ENCODE measurements around the gene ZNF605. TPM values are rescaled to one million over a fixed set of nuclear protein-coding genes. Genes with fewer than 3 reads are reported as not detected.
A peak's percentile ranks its signal among the peaks of the same experiment; 100 is the strongest.
"Not testable (repeated sequence)": the region's sequence is repeated elsewhere in the genome, so short reads cannot be mapped to it uniquely, and the experiment has no call there.

ZNF605 gene
- 10 to 100 TPM; 15.7 to 30.3 (median 23.7) TPM for polyA plus RNA-seq (ENCODE audit: insufficient read depth in 1 of 5, insufficient read length in 5 of 5, low replicate concordance in 1 of 5)
- long read RNA-seq, donor 1, partial matches to known transcripts = 0 of 12 reads
- long read RNA-seq, donor 1, other reads (novel, unspliced or antisense) = 9 of 12 reads
- long read RNA-seq, donor 2, full-length matches to known transcripts = 3 of 3 reads
- long read RNA-seq, donor 2, partial matches to known transcripts = 0 of 3 reads
- long read RNA-seq, donor 2, other reads (novel, unspliced or antisense) = 0 of 3 reads
- long read RNA-seq, donor 3, partial matches to known transcripts = 0 of 1 reads
- long read RNA-seq, donor 3, other reads (novel, unspliced or antisense) = 0 of 1 reads
- long read RNA-seq, donor 4, partial matches to known transcripts = 0 of 2 reads
- long read RNA-seq, donor 4, other reads (novel, unspliced or antisense) = 0 of 2 reads
- long read RNA-seq, donor 5, full-length matches to known transcripts = 5 of 58 reads
- long read RNA-seq, donor 5, partial matches to known transcripts = 48 of 58 reads
- long read RNA-seq, donor 5, other reads (novel, unspliced or antisense) = 5 of 58 reads
- long read RNA-seq, donor 6, transcript ZNF605-201 (4 exons, 838 nt) = major isoform, 5 of 62 reads
- long read RNA-seq, donor 6, partial matches to known transcripts = 51 of 62 reads
- long read RNA-seq, donor 6, other reads (novel, unspliced or antisense) = 5 of 62 reads
- long read RNA-seq, donor 7, partial matches to known transcripts = 65 of 67 reads
- long read RNA-seq, donor 7, other reads (novel, unspliced or antisense) = 0 of 67 reads
- long read RNA-seq, donor 8, partial matches to known transcripts = 19 of 22 reads
- long read RNA-seq, donor 8, other reads (novel, unspliced or antisense) = 0 of 22 reads

DNA sequence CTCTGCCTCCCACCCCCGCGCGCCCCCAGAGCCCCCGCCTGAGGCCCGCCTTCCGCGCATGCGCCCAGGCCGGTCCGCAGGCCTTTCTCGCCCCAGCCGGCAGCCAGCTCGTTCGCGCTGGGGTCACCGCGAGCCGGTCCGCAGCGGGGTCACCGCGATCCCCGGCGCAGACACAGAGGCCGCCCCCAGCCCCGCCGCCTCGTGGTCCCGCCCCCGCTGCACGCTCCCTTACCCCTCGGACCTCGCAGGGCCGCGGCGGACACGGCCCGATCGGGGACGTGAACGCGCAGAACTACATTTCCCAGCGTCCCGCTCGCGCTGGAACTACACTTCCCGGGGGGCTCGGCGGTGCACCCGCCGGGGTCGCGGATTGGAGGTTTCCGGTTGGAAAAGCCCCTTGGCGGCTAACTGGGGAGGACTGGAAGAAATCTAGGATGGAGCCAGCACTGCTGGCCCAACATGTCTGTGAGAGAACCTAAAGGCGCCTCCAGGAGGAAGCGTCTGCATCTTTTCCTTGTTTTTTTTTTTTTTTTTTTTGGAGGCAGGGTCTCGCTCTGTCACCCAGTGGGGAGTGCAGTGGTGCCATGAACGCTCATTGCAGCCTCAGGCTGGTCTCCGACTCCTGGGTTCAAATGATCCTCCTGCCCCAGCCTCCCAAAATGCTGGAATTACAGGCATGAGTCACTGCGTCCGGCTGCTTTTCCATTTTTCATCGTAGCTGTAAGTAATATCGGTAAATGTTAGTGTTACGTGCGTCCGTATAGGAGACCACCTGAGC is at the start of gene ZNF605:
Gene ZNF605 (minus strand): TSS at position 296 of the 778 bp plus-strand sequence. CDS start 10,671 bp downstream, outside the sequence.
- peak; percentile 89 to 91 for DNase-seq

DNA sequence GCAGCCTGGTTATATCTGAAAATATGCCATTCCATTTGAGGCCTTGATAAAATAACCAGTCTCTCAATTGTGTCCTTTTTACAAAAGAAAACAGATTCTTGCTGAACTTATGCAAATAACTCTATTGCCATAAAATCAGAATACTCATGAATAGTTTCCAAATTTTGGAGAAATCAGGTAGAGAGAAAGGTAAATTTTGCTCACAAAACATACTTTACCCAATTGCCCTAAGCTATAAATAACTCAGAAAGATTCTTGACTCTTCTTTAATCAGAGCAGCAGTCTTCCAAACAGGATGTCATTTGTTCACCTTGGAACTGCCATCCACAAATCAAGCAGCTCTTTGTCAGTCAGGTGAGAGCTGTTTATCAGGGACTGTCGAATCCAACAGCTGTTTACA is 42.6 kb upstream of the ZNF605 start:
- DNase-seq = no peak

DNA sequence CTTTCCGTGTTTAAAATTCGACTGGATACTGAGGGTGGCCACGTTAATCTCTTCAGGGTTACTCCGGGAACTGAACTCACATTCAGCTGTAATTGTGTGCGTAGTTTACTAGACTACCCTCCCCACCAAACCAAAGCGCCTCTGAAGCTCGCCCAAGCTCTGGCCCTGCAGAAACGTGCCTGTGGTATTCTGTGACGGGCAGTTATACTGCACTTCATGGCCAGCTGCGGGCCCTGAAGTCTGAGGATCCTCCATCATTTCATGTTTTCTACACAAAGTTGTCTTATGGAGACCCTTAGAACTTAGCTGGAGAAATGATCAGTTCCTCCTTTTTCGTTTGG is 30.7 kb upstream of the ZNF605 start:
- DNase-seq = no peak

DNA sequence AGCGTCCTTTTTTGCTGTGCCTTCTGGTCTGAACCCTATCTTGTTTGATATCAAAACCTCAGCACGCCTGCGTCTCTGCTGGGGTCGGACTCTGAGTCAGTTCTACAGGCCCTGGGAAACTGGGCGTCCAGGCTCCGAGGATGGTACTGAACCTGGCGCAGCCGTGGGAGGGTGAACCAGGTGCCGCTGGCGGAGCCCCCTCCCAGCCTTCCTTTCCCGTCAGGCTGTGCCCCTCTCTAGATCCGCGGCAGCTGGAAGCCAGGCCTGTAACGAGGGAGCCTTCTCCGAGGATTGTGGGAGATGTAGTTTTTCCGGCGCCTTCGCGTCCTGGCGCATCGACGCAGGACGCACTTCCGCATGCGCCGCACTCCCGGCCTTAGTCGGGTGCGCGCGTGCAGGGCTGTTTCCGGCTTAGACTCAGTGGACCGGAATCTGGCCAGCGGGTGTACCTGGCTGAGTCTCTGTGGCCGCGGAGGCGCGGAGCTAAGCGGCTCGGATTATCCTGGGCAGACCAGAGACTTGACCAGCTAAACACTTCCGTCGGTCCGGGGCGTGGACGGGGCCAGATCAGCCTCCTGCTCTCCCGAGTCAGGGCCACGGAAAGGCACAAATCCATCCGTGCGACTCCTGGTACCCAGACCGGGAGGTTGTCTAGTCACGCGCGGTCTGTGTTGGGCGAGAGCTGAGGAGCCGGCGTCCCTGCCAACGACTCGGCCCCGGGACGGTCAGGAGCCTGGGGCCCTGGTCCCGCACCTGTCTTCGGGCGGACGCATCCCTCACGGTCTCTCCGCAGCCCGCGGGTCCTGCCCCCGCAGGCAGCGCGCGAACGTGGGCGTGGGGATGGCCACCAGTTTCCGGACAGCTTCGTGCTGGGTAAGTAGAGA is 30.1 kb upstream of the ZNF605 start, which contains the start of gene ZNF26:
Gene ZNF26 (plus strand): TSS at position 367 of the 884 bp plus-strand sequence. CDS start 474 bp downstream, at position 841.
- DNase-seq = peak; percentile 92 to 93

DNA sequence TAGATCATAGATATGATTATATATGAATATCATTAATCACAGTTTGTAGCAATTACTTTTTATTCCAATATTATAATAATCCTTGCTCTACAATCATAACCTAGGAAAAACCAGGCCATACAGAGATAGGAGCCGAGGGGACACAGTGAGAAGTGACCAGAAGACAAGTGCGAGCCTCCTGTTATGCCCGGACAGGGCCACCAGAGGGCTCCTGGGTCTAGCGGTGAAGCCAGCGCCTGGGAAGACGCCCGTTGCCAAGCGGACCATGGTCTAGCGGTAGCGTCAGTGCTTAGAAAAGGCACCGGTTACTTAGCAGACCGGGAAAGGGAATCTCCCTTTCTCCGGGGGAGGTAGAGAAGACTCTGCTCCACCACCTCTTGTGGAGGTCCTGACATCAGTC is 20.8 kb upstream of the ZNF605 start:
- DNase-seq = not testable (repeated sequence)

DNA sequence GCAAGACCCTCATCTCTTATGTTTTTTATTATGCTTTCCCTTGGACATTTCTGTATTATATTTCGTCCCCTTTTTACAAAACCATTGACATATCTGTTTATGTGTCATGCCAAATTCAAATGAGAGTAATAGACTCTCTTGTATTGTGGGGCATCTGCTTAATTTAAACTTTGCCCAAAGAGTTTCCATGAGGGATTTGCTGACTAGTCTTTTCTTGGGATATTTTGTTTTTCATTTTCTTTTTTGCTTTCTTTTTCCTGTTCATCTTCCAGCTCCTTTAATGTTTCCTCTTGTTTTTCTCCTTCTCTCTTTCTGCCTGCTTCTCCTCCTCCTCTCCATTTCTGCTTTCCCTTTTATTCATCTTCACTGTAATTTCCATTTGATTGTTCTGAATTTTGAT is 16.3 kb upstream of the ZNF605 start:
- no peak for DNase-seq

DNA sequence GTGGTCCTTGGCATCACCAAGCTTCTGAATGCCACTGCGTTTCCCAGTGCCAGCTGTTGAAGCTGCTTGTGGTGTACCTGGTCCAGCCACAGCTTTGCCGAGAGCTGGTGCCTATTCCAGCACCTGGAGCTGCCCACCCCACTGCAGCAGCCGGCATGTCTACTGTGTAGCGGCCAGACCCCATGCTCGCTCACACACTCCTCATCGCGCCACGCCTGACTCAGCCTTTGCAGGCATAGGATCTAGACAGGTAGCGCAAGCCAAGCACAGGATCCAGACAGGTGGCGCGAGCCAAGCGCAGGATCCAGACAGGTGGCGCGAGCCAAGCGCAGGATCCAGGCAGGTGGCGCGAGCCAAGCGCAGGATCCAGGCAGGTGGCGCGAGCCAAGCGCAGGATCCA is 11.6 kb upstream of the ZNF605 start:
- no peak for DNase-seq

DNA sequence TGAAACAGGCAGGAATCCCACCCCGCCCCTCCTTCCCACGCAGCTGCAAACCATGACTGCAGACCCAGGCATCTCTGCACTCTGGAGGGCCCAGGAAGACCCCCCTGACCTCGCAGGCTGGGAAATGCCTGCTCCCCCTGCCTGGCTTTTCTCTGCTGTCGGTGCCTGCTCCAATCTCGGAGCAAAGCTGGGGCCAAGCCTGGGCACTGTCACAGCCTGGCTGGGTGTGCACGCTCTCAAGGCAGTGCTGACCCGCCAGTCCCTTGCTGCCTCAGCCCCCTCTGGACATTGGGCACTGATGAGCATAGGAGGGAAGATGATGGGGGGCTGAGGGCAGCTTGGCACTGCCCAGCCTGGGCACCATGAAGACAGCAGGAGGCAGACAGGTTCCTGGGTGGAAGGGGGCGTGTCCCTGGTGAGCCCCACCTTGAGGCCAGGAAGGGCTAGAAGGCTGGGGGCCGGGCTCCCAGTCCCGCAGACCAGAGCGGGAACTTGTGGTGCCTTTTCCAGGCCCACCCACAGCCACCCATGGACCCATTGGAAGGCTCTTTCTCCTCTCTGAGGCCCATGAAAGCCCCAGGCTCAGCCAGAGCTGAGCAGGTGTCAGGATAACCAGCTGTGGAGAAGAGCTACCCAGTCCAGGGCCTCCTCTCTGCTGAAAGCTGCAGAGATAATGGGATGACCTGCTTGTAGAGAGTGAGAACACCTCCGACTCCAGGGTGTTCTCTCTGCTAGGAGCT is 10.7 kb upstream of the ZNF605 start:
- DNase-seq = no peak

DNA sequence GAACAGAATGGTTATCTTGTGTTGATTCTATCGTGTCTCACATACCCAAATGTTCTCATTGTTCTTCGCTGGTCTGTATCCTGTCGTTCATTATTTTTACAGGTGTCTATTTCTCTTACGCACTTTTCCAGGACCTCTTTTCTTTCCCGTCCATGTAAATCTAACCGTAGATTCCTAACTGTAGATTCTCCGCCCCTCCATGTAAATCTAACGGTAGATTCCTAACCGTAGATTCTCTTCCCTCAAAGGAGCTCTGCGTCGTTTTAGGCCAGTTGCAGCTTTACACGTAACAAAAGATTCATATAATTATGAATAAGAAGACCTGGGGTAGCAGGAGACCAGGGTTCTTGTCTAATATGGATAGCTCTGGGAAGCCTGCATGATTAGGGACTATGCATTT is 9.7 kb upstream of the ZNF605 start:
- no peak for DNase-seq

DNA sequence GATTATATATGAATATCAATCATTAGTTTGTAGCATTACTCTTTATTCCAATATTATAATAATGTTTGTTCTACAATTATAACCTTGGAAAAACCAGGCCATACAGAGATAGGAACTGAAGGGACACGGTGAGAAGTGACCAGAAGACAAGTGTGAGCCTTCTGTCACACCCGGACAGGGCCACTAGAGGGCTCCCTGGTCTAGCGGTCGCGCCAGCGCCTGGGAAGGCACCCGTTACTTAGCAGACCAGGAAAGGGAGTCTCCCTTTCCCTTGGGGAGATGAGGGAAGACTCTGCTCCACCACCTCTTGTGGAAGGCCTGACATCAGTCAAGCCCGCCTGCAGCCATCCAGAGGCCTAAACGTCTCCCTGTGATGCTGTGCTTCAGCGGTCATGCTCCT is 7.8 kb upstream of the ZNF605 start:
- DNase-seq = not testable (repeated sequence)

DNA sequence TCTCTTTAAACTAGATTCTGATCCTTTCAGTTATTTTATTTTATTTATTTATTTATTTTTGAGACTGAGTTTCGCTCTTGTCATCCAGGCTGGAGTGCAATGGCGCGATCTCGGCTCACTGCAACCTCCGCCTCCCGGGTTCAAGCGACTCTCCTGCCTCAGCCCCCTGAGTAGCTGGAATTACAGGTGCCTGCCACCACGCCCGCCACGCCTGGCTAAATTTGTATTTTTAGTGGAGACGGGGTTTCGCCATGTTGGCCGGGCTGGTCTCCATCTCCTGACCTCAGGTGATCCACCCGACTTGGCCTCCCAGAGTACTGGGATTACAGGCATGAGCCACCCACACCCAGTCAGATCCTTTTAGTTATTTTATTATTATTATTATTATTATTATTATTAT is 5.7 kb upstream of the ZNF605 start:
- not testable (repeated sequence) for DNase-seq

DNA sequence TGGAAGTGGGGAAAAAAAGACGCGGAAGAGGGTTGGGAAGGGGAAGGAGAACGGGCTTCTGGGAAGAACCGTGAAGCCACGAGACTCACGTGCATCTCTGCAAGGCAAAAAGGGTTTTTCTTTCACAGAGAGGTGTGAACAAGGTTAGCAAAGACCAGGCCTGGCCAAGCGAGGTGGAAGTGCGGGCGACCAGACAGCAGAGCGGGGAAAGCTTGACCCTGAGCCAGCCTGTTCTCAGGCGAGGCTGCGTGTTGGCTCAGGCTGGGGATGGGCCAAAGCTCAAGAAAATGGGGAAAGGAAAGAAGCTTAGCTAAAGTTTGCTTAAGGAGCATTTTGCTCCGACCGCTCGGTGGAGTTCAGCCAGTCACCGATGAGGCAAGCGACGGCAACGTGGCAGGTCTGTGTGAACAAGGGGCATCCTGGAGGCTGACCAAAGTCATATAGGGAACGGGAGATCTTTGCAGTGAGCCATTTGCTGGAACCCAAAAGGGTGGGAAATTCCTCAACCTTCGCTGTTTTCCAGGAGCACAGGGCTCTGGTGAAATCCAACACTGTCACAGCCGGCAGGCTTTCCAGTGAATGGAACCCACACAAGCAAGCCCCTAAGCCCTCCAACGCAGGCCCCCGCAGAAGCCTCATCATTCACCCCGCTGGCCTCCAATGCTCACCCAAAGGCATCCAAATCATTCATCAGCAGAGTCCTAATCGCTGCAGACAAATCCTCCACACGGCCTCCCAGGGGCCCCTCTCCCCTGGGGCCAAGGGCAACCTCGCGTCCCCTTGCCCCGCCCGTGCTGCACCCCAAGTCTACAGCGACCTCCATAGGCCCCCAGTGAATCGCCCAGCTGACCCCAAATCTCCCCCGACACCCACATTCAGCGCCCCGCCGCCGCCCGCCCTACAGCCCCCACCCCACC is 754 bp downstream of the ZNF605 start:
- peak; percentile 65 to 66 for DNase-seq

DNA sequence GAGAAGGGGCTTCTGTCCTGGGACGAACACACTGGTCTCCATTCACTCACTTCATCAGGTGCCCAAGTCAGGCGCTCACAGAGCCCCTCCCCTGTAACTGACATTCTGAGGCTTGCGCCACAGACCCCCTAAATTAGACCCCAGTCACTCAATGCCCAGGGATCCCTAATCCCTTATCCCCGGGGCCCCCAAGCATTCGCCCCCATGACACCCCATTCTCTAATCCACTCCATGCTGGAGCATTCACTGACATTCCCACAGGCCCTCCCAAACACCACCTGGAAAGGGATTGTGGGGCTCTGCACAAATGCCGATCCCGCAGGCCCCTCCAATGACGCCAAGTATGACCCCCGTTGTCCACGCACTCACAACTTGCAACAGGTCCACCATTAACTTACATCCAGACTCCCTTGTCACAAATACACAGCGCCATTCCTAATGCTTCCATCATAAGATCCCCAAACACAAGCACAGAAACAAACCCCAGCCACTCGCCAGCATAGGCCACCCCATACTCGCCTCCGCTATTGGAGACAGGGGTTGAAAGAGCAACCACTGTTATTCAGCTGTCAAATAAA is 1.5 kb downstream of the ZNF605 start:
- no peak for DNase-seq

DNA sequence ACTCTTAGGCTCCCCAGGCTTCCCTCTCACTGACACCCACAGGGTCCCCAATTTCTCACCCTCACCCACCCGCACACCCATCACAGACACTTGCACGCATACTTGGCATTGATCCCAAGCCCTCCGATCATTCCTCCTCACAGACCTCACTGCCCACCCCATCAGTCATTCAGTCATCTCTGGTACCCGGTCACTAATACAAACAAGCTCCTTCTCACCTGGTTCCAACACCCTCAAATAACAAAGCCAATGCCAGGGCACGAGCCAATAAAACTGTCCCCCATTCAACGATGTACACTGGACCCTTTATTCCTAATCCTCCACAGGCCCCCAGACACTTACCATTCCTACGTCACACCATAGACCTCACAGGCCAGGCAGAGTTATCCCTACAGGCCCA is 2.3 kb downstream of the ZNF605 start:
- DNase-seq = no peak

DNA sequence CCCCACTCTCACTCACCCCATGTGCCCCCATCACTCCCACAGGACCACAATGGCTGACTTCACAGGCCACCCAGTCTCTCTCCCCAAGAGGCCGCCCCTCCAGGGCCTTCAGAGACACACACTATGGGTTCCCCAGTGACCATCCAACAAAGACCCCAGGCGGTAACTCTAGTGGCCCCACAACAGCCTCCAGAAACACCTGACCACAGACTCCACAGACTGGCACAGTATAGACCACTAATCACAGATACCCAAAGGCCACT is 3.0 kb downstream of the ZNF605 start:
- no peak for DNase-seq

DNA sequence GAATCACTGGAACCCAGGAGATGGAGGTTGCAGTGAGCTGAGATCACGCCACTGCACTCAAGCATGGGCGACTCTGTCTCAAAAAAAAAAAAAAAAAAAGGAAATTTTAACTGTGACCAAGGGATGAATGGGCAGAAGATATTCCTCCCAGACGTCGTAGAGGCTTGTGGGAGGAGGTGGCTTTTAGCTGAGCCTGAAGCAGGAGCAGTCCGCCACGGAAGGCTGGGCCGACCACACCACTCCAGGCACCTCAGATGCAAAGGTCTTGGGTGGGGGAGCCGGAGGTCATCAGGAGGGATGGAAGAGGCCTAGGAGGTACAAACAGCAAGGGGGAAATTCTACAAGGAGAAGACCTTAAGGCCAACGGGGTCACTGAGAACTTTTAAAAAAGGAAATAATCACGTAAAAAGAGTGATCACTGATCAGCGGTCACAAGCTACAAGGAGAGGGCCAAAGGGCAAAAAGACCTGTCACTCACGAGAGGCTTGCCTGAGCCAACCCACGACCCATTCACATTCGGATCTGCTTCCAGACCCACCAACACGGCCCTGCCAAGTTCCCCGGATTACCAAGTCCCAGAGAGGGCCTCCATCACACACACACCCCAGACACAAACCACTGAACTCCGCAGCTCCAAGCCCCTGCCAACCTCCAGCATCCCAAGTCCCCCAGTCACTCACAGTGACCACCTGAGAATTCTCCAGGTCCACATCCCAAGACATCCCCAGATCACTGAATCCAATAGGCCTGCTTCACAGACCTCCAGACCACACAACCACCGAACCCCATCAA is 3.5 kb downstream of the ZNF605 start:
- DNase-seq = no peak

DNA sequence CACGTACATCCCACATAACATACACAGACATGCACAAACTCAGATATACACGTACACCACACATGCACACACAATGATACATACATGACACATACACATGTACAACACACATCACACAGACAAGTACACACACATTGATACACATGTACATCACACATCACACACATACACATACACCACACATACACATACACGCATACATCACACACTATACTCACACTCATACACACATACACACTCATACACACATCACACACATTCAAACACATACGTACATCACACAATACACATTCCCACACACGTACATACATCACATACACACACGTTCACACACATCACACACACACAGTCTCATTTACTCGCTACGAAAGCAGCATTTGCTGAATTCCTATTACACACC is 4.5 kb downstream of the ZNF605 start:
- DNase-seq = no peak
